Hypothalamus (tissue), 51 donors: ENCODE measurements around the gene HESX1.
A peak's percentile ranks its signal among the peaks of the same experiment; 100 is the strongest.

ENCODE experiments used
- DNase-seq, 51 donors: peaks; one replicate each; lab custom pipeline; 2025; lab: John Stamatoyannopoulos, UW

The HESX1 gene

GRCh38 chr3:57150113-57150581, 49.6 kb downstream of the HESX1 start:
- DNase-seq = peak in 4 of 51 donors; percentile 5 to 25 (median 14)
